CD4-positive, CD25-positive, alpha-beta regulatory T cell (primary cell): Measurements from ENCODE around the gene TRPM3. TPM values are rescaled to one million over a fixed set of nuclear protein-coding genes. Genes with fewer than 3 reads are reported as not detected.

Experiments
- ATAC-seq, 2 donors: fragments of 150-1000 bp; cut with Tn5 transposase; one replicate each; pipeline ENCODE4 v1.10.0; 2021; ENCODE audit warnings: low read depth in 2 of 2, moderate number of reproducible peaks in 2 of 2, moderate library complexity in 1 of 2
- DNase-seq, 3 donors: peaks; one replicate each; pipeline versions ENCODE4 v3.0.0 to v3.0.0-alpha.2; 2012 to 2022; ENCODE audit warnings: mixed read lengths in 1 of 3
- H3K27ac ChIP-seq: one replicate; pipeline ENCODE4 v1.7.0; 2013; ENCODE audit warnings: mild to moderate bottlenecking, low read length; ENCODE audit not compliant: insufficient read depth, poor library complexity, severe bottlenecking
- H3K27me3 ChIP-seq: one replicate; pipeline ENCODE4 v1.7.0; 2013; ENCODE audit warnings: low read length; ENCODE audit not compliant: control insufficient read depth, insufficient read depth
- H3K36me3 ChIP-seq: one replicate; pipeline ENCODE4 v1.7.0; 2013; ENCODE audit warnings: mild to moderate bottlenecking, low read length, moderate library complexity; ENCODE audit not compliant: control insufficient read depth, insufficient read depth
- H3K4me1 ChIP-seq: 2 replicates; pipeline ENCODE4 v1.7.0; 2013; ENCODE audit warnings: mild to moderate bottlenecking, low read length; ENCODE audit not compliant: insufficient read depth, control insufficient read depth, poor library complexity, severe bottlenecking
- H3K4me3 ChIP-seq: one replicate; pipeline ENCODE4 v1.7.0; 2013; ENCODE audit warnings: low read depth, mild to moderate bottlenecking, low read length, moderate library complexity
- H3K9me3 ChIP-seq, 2 experiments: 1 replicate in 1 of 2; 2 replicates in 1 of 2; pipeline ENCODE4 v1.7.0; 2013; ENCODE audit warnings: low read length in 2 of 2, mild to moderate bottlenecking in 1 of 2, moderate library complexity in 1 of 2; ENCODE audit not compliant: control insufficient read depth in 2 of 2
- H3K27ac Mint-ChIP-seq, 3 donors: one replicate each; pipeline ENCODE4 v1.8.0; 2020 to 2022; ENCODE audit warnings: mild to moderate bottlenecking in 3 of 3, mixed read lengths in 3 of 3, moderate library complexity in 2 of 3
- H3K27me3 Mint-ChIP-seq: one replicate; pipeline ENCODE4 v1.8.0; 2022; ENCODE audit warnings: mild to moderate bottlenecking, mixed read lengths
- H3K36me3 Mint-ChIP-seq: one replicate; pipeline ENCODE4 v1.8.0; 2020; ENCODE audit warnings: mixed read lengths
- H3K4me1 Mint-ChIP-seq, 4 donors: one replicate each; pipeline ENCODE4 v1.8.0; 2020 to 2022; ENCODE audit warnings: mixed read lengths in 4 of 4, mild to moderate bottlenecking in 1 of 4
- H3K4me3 Mint-ChIP-seq, 4 donors: one replicate each; pipeline ENCODE4 v1.8.0; 2020 to 2022; ENCODE audit warnings: mild to moderate bottlenecking in 4 of 4, mixed read lengths in 4 of 4, moderate library complexity in 3 of 4
- H3K9me3 Mint-ChIP-seq, 7 donors: one replicate each; pipeline ENCODE4 v1.8.0; 2020 to 2022; ENCODE audit warnings: mixed read lengths in 7 of 7, mild to moderate bottlenecking in 3 of 7, moderate library complexity in 2 of 7
- polyA plus RNA-seq, 4 donors: library from polyadenylated mRNA; unstranded; fragments of 300-500 nt; fragmentation: Illumina TruSeq; gene quantifications; one replicate each; pipeline ENCODE4 v1.2.3, GENCODE V29; 2021
- total RNA-seq: library from RNA; stranded (reverse); gene quantifications from one replicate; pipeline ENCODE4 v1.2.3, GENCODE V29; 2022

TRPM3 gene
- total and polyA plus RNA-seq, 5 donors from 2014 or later, result not detected

DNA sequence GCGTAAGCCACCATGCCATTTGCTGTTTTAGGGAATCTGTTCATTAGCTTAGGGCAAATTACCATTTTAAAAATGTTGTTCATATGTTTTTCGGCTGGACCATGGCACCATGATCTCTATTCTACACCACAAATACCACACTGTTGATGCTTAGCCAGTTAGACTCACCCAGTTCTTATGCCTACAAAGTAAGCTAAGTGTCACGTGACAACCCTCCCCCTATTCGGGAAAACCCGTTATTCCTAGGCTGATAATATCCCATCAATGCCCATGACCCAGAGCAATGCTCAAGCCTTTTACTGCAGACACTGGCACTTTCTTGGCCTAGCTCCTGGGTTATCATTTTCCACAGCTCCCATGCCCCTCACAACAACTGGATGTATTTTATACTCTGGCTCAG is 426.7 kb downstream of the TRPM3 start:
- H3K4me1 Mint-ChIP-seq, result peaks cover 0 to 2% (median 0%) of the 10 kb centered on the region in 4 donors
- H3K9me3 Mint-ChIP-seq, result no peaks in the 10 kb centered on the region
- H3K36me3 Mint-ChIP-seq, result no peaks in the 10 kb centered on the region
- H3K4me1 ChIP-seq, result no peaks in the 10 kb centered on the region
- no peaks in the 10 kb centered on the region for H3K36me3 ChIP-seq
- no peak overlapping the region for H3K4me3 ChIP-seq
- no peak overlapping the region for H3K27ac ChIP-seq
- no peak overlapping the region for H3K27ac Mint-ChIP-seq
- peaks cover 9% of the 10 kb centered on the region for H3K27me3 Mint-ChIP-seq
- H3K4me3 Mint-ChIP-seq, result no peak overlapping the region
- DNase-seq (no peak), ATAC-seq (no peak)
- peaks cover 3% of the 10 kb centered on the region for H3K27me3 ChIP-seq
- no peaks in the 10 kb centered on the region for H3K9me3 ChIP-seq

DNA sequence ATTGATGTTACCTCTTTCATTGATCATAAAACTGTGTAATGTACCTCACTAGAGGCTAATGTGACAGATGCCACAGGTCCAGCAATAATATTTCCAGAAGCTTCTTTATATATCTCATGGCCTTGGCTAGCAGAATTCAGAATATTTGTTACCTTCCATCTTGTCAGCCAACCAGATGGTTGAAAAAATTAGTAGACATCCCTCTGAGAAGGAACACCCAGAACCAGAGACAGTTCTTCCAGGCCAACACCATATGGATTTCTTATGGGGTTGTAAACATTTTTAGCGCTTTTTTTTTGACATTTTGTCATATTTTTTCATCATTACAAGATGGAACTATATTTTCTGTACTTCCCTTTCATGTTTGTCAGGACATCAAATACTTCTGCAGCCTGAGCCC is 428.2 kb downstream of the TRPM3 start:
- H3K36me3 Mint-ChIP-seq, result no peaks in the 10 kb centered on the region
- Histone ChIP-seq H3K4me1 (no peaks in the 10 kb centered on the region), H3K27me3 (peaks cover 3% of the 10 kb centered on the region), H3K9me3 (no peaks in the 10 kb centered on the region), H3K27ac (no peak overlapping the region), H3K4me3 (no peak overlapping the region), H3K36me3 (no peaks in the 10 kb centered on the region)
- DNase-seq (no peak), ATAC-seq (no peak)
- peaks cover 12% of the 10 kb centered on the region for H3K27me3 Mint-ChIP-seq
- no peak overlapping the region for H3K4me3 Mint-ChIP-seq
- peaks cover 0 to 2% (median 0%) of the 10 kb centered on the region in 4 donors for H3K4me1 Mint-ChIP-seq
- H3K27ac Mint-ChIP-seq, result no peak overlapping the region
- peaks cover 0 to 1% (median 0%) of the 10 kb centered on the region in 7 donors for H3K9me3 Mint-ChIP-seq

DNA sequence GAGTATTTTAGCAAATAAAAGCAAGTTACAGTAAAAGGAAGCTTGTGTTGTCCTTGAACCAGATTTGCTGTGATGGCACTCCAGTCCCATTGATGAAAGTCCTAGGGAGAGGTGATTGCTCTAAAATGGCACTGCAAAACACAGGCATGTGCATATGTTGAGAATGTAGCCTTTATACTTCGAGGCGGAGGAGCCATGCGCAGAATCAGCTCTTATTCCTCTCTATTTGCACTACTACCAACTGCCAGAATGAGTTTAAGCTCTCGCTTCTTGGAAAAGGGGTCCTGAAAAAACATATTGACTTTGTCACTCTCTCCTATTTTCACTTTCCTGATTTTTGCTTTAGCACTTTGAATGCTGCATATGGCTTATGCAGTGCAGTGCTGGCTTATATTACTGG is 429.0 kb downstream of the TRPM3 start:
- no peaks in the 10 kb centered on the region for H3K36me3 Mint-ChIP-seq
- Histone ChIP-seq H3K4me3 (no peak overlapping the region), H3K36me3 (no peaks in the 10 kb centered on the region), H3K27ac (no peak overlapping the region), H3K9me3 (no peaks in the 10 kb centered on the region), H3K4me1 (no peaks in the 10 kb centered on the region), H3K27me3 (peaks cover 3% of the 10 kb centered on the region)
- H3K27me3 Mint-ChIP-seq, result peaks cover 12% of the 10 kb centered on the region
- no peak for ATAC-seq
- H3K4me1 Mint-ChIP-seq, result peaks cover 0 to 2% (median 0%) of the 10 kb centered on the region in 4 donors
- H3K9me3 Mint-ChIP-seq, result peaks cover 0 to 1% (median 0%) of the 10 kb centered on the region in 7 donors
- H3K4me3 Mint-ChIP-seq, result no peak overlapping the region
- H3K27ac Mint-ChIP-seq, result no peak overlapping the region
- DNase-seq, result no peak

DNA sequence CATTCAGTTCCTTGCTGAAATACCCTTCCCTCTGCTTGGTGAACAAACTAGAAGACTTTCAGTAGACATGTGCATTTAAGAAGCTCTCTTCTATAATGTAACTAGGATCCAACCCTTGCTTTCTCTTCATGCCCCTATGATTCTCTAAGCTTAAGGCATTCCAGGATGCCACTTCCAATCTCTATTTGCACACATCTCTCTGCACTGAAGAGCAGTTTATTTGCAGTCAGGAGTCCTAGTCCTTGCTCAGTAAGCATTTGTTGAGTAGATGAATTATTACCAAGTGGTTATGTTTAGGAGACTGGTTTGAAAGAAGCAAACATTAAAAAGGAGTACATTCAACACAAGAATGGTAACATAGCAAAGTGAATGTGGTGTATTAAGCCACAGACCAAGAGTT is 432.7 kb downstream of the TRPM3 start:
- H3K4me1 ChIP-seq, result no peaks in the 10 kb centered on the region
- no peak overlapping the region for H3K4me3 ChIP-seq
- peaks cover 0 to 1% (median 0%) of the 10 kb centered on the region in 7 donors for H3K9me3 Mint-ChIP-seq
- no peaks in the 10 kb centered on the region for H3K36me3 ChIP-seq
- no peaks in the 10 kb centered on the region for H3K4me1 Mint-ChIP-seq
- no peak for DNase-seq
- H3K27ac Mint-ChIP-seq, result no peak overlapping the region
- H3K36me3 Mint-ChIP-seq, result no peaks in the 10 kb centered on the region
- ATAC-seq, result no peak
- H3K9me3 ChIP-seq, result no peaks in the 10 kb centered on the region
- no peak overlapping the region for H3K27ac ChIP-seq
- H3K27me3 Mint-ChIP-seq, result peaks cover 4% of the 10 kb centered on the region
- no peak overlapping the region for H3K4me3 Mint-ChIP-seq
- H3K27me3 ChIP-seq, result no peaks in the 10 kb centered on the region

DNA sequence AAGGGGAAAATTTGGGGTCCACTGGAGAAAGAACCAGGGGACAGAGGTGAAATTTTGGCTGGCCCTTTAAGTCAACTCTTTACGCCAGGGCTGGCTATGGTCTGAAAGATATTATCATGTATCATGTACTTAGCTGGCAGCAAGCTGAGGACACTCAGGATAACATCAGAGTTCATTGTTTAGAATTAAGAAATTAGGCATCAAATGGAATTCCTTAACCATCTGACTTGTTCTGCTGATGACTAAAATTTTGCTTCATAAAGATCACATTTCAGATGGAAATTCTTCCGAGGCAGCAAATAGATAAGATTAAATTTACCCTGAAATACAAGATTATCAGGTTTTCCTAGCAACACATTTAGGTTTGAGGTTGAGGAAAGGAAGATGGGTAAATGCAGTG is 437.6 kb downstream of the TRPM3 start:
- no peaks in the 10 kb centered on the region for H3K4me1 ChIP-seq
- ATAC-seq (no peak), DNase-seq (no peak)
- no peak overlapping the region for H3K4me3 Mint-ChIP-seq
- no peaks in the 10 kb centered on the region for H3K27me3 ChIP-seq
- no peak overlapping the region for H3K27ac Mint-ChIP-seq
- H3K36me3 ChIP-seq, result no peaks in the 10 kb centered on the region
- H3K4me1 Mint-ChIP-seq, result no peaks in the 10 kb centered on the region
- no peaks in the 10 kb centered on the region for H3K9me3 ChIP-seq
- peaks cover 0 to 2% (median 0%) of the 10 kb centered on the region in 7 donors for H3K9me3 Mint-ChIP-seq
- no peak overlapping the region for H3K4me3 ChIP-seq
- no peak overlapping the region for H3K27ac ChIP-seq
- no peaks in the 10 kb centered on the region for H3K36me3 Mint-ChIP-seq
- peaks cover 5% of the 10 kb centered on the region for H3K27me3 Mint-ChIP-seq

DNA sequence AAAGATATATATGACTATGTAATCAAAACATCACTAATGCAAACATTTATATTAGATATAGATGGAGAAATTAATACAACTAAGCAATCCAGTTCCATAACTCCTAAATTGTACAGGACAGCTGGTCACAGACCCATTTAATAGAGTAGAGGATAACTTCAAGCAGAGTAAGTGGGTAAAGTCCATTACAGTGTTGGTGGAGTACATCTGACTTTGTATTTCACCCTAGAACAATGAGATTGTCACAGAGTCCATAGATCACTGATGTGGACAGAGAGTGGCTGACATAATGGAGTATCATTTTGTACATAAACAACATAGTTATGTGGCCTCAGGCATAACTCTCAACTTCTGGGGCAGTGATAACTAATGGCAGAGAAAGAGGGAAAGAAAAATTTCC is 439.1 kb downstream of the TRPM3 start:
- DNase-seq (no peak), ATAC-seq (no peak)
- Mint-ChIP-seq H3K4me1 (no peaks in the 10 kb centered on the region), H3K27ac (no peak overlapping the region), H3K27me3 (peaks cover 5% of the 10 kb centered on the region), H3K4me3 (no peak overlapping the region), H3K9me3 (peaks cover 0 to 2% (median 0%) of the 10 kb centered on the region in 7 donors), H3K36me3 (no peaks in the 10 kb centered on the region)
- Histone ChIP-seq H3K4me1 (no peaks in the 10 kb centered on the region), H3K4me3 (no peak overlapping the region), H3K9me3 (no peaks in the 10 kb centered on the region), H3K27me3 (no peaks in the 10 kb centered on the region), H3K36me3 (no peaks in the 10 kb centered on the region), H3K27ac (no peak overlapping the region)

DNA sequence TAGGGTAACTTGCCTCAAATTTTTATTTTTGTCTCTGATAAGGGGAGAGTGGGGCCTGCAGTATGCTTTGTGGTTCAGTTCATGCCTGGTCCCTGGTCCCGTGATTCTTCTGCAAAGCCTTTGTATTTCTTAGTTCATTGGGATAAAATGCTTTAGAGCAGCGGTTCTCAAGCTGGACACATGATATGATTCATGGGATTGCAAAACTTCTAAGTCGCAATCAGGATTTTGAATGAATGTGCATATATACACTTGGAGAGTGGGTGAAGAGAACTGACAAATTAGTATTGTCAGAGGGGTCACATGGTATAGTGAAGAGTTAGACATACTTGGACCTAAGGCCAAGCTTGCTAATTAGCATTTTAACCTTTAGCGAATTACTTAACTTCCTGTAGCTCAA is 441.6 kb downstream of the TRPM3 start:
- no peaks in the 10 kb centered on the region for H3K36me3 Mint-ChIP-seq
- H3K4me1 ChIP-seq, result no peaks in the 10 kb centered on the region
- H3K27me3 ChIP-seq, result no peaks in the 10 kb centered on the region
- H3K27ac ChIP-seq, result no peak overlapping the region
- H3K36me3 ChIP-seq, result no peaks in the 10 kb centered on the region
- H3K4me3 Mint-ChIP-seq, result no peak overlapping the region
- no peaks in the 10 kb centered on the region for H3K4me1 Mint-ChIP-seq
- no peak overlapping the region for H3K4me3 ChIP-seq
- DNase-seq (no peak), ATAC-seq (no peak)
- peaks cover 0 to 2% (median 0%) of the 10 kb centered on the region in 7 donors for H3K9me3 Mint-ChIP-seq
- H3K9me3 ChIP-seq, result no peaks in the 10 kb centered on the region
- no peak overlapping the region for H3K27ac Mint-ChIP-seq
- H3K27me3 Mint-ChIP-seq, result peaks cover 5% of the 10 kb centered on the region

DNA sequence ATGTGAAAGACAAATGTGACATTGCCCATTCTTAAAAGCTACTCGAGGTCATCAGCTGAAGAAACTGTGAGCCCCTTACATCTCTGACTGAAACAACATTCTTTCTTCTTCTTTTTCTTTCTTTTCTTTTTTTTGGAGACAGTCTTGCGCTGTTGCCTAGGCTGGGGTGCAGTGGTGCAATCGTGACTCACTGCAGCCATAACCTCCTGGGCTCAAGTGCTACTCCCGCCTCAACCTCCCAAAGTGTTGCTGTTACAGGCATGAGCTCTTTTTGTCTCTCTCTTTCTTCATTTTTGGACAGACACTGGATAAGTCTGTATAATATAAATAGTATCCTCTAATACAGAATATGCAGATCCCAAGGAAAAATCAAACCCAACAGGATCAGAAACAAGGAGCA is 443.3 kb downstream of the TRPM3 start:
- Mint-ChIP-seq H3K27ac (no peak overlapping the region), H3K36me3 (no peaks in the 10 kb centered on the region), H3K9me3 (peaks cover 0 to 2% (median 0%) of the 10 kb centered on the region in 7 donors), H3K4me1 (no peaks in the 10 kb centered on the region), H3K4me3 (no peak overlapping the region), H3K27me3 (peaks cover 5% of the 10 kb centered on the region)
- Histone ChIP-seq H3K36me3 (no peaks in the 10 kb centered on the region), H3K9me3 (no peaks in the 10 kb centered on the region), H3K27me3 (no peaks in the 10 kb centered on the region), H3K27ac (no peak overlapping the region), H3K4me3 (no peak overlapping the region), H3K4me1 (no peaks in the 10 kb centered on the region)
- ATAC-seq (no peak), DNase-seq (no peak)
